ENCODE results near the gene GLI3.

Gene GLI3

DNA sequence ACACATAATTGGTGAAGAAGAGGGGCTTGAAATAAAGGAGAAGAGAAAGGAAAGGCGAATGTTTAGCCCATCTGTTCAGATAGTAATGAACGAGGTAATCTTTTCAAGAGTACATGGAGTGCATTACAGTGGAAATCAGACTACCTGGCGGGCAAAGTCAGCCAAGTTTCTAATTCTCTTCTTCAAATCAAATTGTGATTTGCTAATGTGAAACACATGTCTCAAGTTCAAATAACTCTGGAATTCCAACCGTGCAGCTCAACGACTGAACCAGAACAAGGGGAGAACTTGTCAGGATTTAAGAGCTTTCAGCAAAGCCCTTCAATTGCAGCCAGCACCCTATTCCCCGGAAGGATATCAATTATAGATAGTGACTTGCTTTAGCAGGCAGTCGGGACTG, 216.9 kb downstream of the GLI3 start:
- no peak overlapping the region for H3K4me3 ChIP-seq (ENCODE audit: low read depth, low read length)
- DNase-seq (ENCODE audit: low read depth): no peak
- TF ChIP-seq, protein P1, sequence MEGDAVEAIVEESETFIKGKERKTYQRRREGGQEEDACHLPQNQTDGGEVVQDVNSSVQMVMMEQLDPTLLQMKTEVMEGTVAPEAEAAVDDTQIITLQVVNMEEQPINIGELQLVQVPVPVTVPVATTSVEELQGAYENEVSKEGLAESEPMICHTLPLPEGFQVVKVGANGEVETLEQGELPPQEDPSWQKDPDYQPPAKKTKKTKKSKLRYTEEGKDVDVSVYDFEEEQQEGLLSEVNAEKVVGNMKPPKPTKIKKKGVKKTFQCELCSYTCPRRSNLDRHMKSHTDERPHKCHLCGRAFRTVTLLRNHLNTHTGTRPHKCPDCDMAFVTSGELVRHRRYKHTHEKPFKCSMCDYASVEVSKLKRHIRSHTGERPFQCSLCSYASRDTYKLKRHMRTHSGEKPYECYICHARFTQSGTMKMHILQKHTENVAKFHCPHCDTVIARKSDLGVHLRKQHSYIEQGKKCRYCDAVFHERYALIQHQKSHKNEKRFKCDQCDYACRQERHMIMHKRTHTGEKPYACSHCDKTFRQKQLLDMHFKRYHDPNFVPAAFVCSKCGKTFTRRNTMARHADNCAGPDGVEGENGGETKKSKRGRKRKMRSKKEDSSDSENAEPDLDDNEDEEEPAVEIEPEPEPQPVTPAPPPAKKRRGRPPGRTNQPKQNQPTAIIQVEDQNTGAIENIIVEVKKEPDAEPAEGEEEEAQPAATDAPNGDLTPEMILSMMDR (conservative IDR thresholded peaks at IDR 0.05; ENCODE audit: low read depth, low read length): no peak

DNA sequence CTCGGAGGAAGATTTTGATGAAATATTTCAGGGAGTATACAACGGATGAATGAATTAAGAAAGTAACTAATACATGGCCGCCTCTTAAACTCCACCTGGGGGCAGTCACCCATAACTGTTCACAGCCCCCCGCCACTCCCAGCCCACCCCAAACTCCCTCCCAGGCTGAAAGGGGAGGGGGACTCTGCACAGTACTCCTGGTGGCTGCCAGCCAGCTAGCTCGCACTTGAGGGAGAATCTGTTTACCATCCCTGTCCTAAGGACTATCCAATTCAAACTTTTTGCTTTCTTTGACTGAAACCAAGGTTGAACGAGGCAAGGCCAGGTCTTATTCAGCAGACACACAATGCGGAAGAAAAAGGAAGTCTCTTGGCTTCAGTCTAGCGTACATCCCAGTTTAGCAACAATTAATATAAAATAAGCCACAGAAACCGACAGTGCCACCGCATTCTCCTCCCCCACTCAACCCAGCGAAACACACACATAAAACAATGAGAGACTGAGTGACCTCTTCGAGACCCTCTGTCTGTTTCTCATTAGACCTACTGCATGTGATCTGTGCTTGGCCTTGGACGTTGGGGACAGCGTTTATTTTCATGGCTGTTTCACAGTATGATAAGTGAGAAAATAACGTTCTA, 219.5 kb downstream of the GLI3 start:
- DNase-seq (ENCODE audit: low read depth): peak; percentile 9
- TF ChIP-seq, protein P1 (conservative IDR thresholded peaks at IDR 0.05; ENCODE audit: low read depth, low read length): peak; percentile 29
- H3K4me3 ChIP-seq (ENCODE audit: low read depth, low read length): no peak overlapping the region

DNA sequence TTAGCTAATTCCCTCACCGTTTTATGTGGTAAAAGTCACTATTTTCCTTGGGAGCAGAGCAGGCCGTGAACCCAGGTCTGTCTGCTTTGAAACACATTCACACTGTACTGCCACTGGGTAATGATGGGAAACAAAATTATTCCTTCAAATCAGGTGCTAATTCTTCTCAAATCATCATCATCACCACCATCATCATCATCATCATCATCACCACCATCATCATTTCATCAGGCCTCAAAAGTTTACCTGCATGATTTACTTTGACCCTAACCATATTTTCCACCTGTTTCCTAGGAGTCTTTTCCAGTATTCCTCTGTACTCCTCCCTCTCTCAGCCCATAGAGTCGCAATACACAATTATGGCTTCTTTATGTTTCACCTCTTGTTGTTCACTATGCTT, 220.5 kb downstream of the GLI3 start:
- H3K4me3 ChIP-seq (ENCODE audit: low read depth, low read length): no peak overlapping the region
- TF ChIP-seq, protein P1 (conservative IDR thresholded peaks at IDR 0.05; ENCODE audit: low read depth, low read length): no peak
- DNase-seq (ENCODE audit: low read depth): no peak

DNA sequence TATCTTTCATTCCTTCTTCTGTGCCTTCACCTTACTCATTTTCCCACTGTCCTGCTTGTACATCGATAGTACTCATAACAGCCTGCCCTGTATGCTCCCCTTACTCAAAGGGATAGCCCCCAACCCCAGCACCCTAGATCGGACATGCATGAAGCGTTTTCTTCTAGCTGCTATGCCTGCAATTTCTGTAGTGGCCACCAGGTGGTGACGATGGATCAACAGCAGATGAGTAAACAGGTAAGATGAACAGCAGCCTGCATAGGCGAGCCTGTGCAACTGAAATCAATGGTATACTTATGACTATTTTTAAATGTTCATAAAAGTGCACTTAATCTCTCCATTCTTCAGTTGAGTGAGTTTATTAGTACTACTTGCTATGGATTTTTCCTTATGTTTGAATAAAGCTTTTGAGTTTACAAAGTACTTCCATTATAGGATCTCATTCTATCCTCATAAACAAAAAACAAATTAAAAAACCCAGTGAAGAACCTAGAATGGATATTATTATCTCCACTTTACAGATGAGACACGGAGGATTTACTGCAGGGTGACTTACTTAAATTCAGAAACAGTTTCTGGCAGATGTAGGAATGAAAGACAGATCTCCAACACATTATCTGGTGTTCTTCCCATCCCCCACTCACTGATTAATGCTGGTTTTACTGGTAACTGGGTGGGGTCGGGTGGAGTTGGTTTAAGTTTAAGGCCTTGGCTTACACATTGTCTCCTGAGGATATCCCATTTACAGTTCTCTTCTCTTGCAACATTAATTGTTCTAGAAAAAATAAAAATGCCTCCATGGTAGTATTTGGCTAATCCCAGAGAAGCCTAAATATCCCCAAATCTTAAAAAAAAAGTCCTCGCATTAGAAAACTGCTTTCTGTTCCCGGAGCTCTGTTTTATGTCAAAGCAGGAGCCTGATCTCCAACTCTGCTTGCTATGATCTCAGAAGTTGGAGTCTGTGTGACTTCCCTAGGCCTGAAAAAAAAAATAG, 222.1 kb downstream of the GLI3 start:
- TF ChIP-seq, protein P1 (conservative IDR thresholded peaks at IDR 0.05; ENCODE audit: low read depth, low read length): peak; percentile 88
- peak; percentile 75 for DNase-seq (ENCODE audit: low read depth)
- H3K4me3 ChIP-seq (ENCODE audit: low read depth, low read length): no peak overlapping the region

DNA sequence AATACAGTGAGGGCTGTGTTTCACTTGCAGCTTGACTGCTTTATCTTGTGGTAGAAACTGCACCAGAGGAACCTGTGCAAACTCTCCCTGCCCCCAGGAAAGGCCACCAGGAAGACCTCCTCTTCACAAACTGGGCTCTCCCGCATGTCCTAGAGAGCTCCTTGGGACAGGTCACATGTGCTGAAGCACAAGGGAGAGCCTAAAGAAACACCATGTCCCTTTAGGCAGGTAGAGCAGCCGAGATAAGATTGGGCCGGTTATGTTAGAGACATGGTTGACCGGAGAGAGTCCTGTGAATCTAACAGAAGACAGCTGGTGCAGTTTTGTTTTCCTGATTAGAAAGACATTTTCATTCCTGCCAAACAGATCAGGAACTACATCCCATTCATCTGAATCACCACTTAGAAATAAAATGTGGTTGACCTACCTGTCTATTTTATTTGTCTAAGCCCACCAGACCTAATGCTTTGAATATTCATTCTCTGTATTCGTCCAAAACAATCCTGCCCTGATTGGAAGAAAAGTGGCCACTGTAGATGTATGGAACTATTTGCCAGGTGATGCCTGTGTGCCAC, 224.1 kb downstream of the GLI3 start:
- no peak overlapping the region for H3K4me3 ChIP-seq (ENCODE audit: low read depth, low read length)
- DNase-seq (ENCODE audit: low read depth): no peak
- TF ChIP-seq, protein P1 (conservative IDR thresholded peaks at IDR 0.05; ENCODE audit: low read depth, low read length): no peak

DNA sequence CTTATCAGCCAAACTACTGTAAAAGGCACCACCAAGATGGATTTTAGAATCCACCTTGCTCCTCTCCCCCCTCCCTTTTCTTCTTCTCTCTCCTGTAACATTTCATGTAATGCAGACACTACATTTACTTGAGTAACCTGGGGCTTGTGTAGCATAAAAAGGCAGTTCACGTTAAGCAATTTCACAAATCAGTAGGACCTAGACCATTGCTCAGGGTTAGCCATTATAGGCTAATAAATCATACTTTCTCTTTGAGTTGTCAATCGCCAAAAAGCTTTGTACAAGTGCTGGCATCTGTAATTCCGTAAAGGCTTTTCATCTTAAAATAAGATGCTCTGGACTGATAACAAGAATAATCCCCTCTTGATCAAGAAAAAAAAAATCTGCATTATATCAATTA, 224.7 kb downstream of the GLI3 start:
- no peak for DNase-seq (ENCODE audit: low read depth)
- TF ChIP-seq, protein P1 (conservative IDR thresholded peaks at IDR 0.05; ENCODE audit: low read depth, low read length): no peak
- H3K4me3 ChIP-seq (ENCODE audit: low read depth, low read length): no peak overlapping the region

All from choroid plexus epithelial cell (primary cell).